GM12878 (cell line): ENCODE results near the gene TNRC18. TPM values are rescaled to one million over a fixed set of nuclear protein-coding genes. Genes with fewer than 3 reads are reported as not detected.

Experiments
- ATAC-seq: fragments of 200-7000 bp; cut with Tn5 transposase; 3 replicates; pipeline ENCODE4 v1.9.1; 2020; ENCODE audit warnings: mild to moderate bottlenecking, moderate library complexity
- BruUV-seq: library from RNA; stranded (reverse); fragments of 400-500 nt; replicated peaks from 2 replicates; lab custom pipeline; 2021; lab: Mats Ljungman, UMichigan
- CTCF ChIA-PET: fragments of 300-600 bp; sonication (Branson Sonifier 250); formaldehyde crosslinking; extraction: SDS; loops from one replicate; lab custom pipeline; 2021; ENCODE audit warnings: inconsistent platforms; lab: Yijun Ruan, JAX
- POLR2A ChIA-PET: fragments of 350-600 bp; formaldehyde crosslinking; extraction: SDS; loops from one replicate; lab custom pipeline; 2021; ENCODE audit warnings: inconsistent platforms; lab: Charles Lee
- RAD21 ChIA-PET: fragments of 300-600 bp; sonication (Branson Sonifier 250); formaldehyde crosslinking; loops from one replicate; lab custom pipeline; 2023; ENCODE audit warnings: antibody characterized with exemption; ENCODE audit not compliant: unreplicated experiment; lab: Charles Lee
- SMC1A ChIA-PET: fragments of 300-600 bp; sonication (Branson Sonifier 250); formaldehyde crosslinking; loops from one replicate; lab custom pipeline; 2023; ENCODE audit not compliant: unreplicated experiment, uncharacterized antibody; lab: Charles Lee
- DNase-seq: peaks from one replicate; pipeline ENCODE4 v3.0.0-alpha.2; 2011; ENCODE audit warnings: low read depth, low spot score
- FAIRE-seq: peaks from 3 replicates; lab custom pipeline; 2011; peaks lifted over from hg19 to GRCh38; lab: Jason Lieb, UNC
- H2AFZ ChIP-seq: 2 replicates; pipeline ENCODE4 v1.6.0; 2011; ENCODE audit warnings: low read depth, low read length, control low read depth; ENCODE audit not compliant: control insufficient read depth
- H3K27ac ChIP-seq: 2 replicates; pipeline ENCODE4 v1.5.1; 2011; ENCODE audit warnings: control low read depth; ENCODE audit not compliant: control insufficient read depth, insufficient read depth
- H3K27me3 ChIP-seq, 2 experiments: replicated peaks in 1 of 2; 2 replicates each; pipeline versions ENCODE4 v1.6.0 to v1.6.1; 2011; ENCODE audit warnings: low read length in 1 of 2; ENCODE audit not compliant: control insufficient read depth in 2 of 2, insufficient read depth in 2 of 2
- H3K36me3 ChIP-seq, 2 experiments: 2 replicates each; pipeline ENCODE4 v1.5.1; 2011; ENCODE audit warnings: low read length in 1 of 2; ENCODE audit not compliant: control insufficient read depth in 2 of 2, insufficient read depth in 2 of 2
- H3K4me1 ChIP-seq: 2 replicates; pipeline ENCODE4 v1.6.1; 2011; ENCODE audit warnings: mild to moderate bottlenecking, low read length, moderate library complexity, mixed read lengths; ENCODE audit not compliant: control insufficient read depth, insufficient read depth
- H3K4me2 ChIP-seq: 2 replicates; pipeline ENCODE4 v1.6.0; 2011; ENCODE audit warnings: control low read depth; ENCODE audit not compliant: control insufficient read depth, insufficient read depth
- H3K4me3 ChIP-seq: fragments of 200-600 bp; sonication (generic); 2 replicates; pipeline ENCODE4 v1.5.1; 2016
- H3K79me2 ChIP-seq: 2 replicates; pipeline ENCODE4 v1.6.0; 2011; ENCODE audit warnings: low read length; ENCODE audit not compliant: control insufficient read depth, insufficient read depth
- H3K9ac ChIP-seq: 2 replicates; pipeline ENCODE4 v1.8.0; 2011; ENCODE audit warnings: low read length, control low read depth, mixed read lengths; ENCODE audit not compliant: control insufficient read depth, insufficient read depth
- H3K9me3 ChIP-seq: replicated peaks from 3 replicates; pipeline ENCODE4 v1.5.1; 2011; ENCODE audit warnings: mild to moderate bottlenecking, low read length; ENCODE audit not compliant: control insufficient read depth, insufficient read depth
- H4K20me1 ChIP-seq: 2 replicates; pipeline ENCODE4 v1.6.0; 2011; ENCODE audit not compliant: control insufficient read depth, insufficient read depth
- ATF7 ChIP-seq: fragments of 450-650 bp; IDR thresholded peaks from 2 replicates; pipeline ENCODE4 v1.6.1; 2016; ENCODE audit warnings: low read depth, mild to moderate bottlenecking
- CREB1 ChIP-seq: IDR thresholded peaks from 2 replicates; pipeline ENCODE4 v1.6.1; 2012; ENCODE audit warnings: low read depth, mild to moderate bottlenecking, inconsistent platforms
- ELK1 ChIP-seq: IDR thresholded peaks from 2 replicates; pipeline ENCODE4 v1.6.1; 2012; ENCODE audit warnings: low read depth, low read length, improper control_type of control experiment
- FOXM1 ChIP-seq: IDR thresholded peaks from 2 replicates; pipeline ENCODE4 v1.6.1; 2012; ENCODE audit warnings: low read depth, mild to moderate bottlenecking, inconsistent platforms, low read length, moderate library complexity
- GABPA ChIP-seq: IDR thresholded peaks from 2 replicates; pipeline ENCODE4 v1.6.1; 2014; ENCODE audit warnings: antibody characterized with exemption, low read depth, mild to moderate bottlenecking, inconsistent platforms
- HCFC1 ChIP-seq: fragments of 150-350 bp; IDR thresholded peaks from 2 replicates; pipeline ENCODE4 v1.6.1; 2014; ENCODE audit warnings: low read length
- JUND ChIP-seq: IDR thresholded peaks from 2 replicates; pipeline ENCODE4 v1.6.1; 2012; ENCODE audit warnings: low read depth, mild to moderate bottlenecking, low read length, improper control_type of control experiment, moderate library complexity
- KAT2A ChIP-seq: conservative IDR thresholded peaks from 2 replicates; pipeline ENCODE4 v1.6.1; 2011; ENCODE audit warnings: low read depth, low read length; ENCODE audit not compliant: control insufficient read depth
- KDM1A ChIP-seq: fragments of 200-600 bp; sonication (generic); IDR thresholded peaks from 2 replicates; pipeline ENCODE4 v1.6.1; 2016; ENCODE audit warnings: borderline replicate concordance
- MTA2 ChIP-seq: fragments of 450-650 bp; IDR thresholded peaks from 2 replicates; pipeline ENCODE4 v1.6.1; 2016; ENCODE audit warnings: low read depth, mild to moderate bottlenecking, moderate library complexity
- MYC ChIP-seq: IDR thresholded peaks from 2 replicates; pipeline ENCODE4 v1.6.1; 2011; ENCODE audit warnings: mild to moderate bottlenecking, low read length, moderate library complexity, inconsistent platforms; ENCODE audit not compliant: insufficient read depth, insufficient replicate concordance, insufficient read length, severe bottlenecking
- NBN ChIP-seq: fragments of 450-650 bp; IDR thresholded peaks from 2 replicates; pipeline ENCODE4 v1.6.1; 2016
- POLR2AphosphoS5 ChIP-seq: IDR thresholded peaks from 2 replicates; pipeline ENCODE4 v1.6.1; 2011; ENCODE audit warnings: mild to moderate bottlenecking, low read length, inconsistent platforms
- SMC3 ChIP-seq: IDR thresholded peaks from 2 replicates; pipeline ENCODE4 v1.6.1; 2011; ENCODE audit warnings: low read length, improper control_type of control experiment, borderline replicate concordance
- SUZ12 ChIP-seq: fragments of 200-600 bp; sonication (generic); IDR thresholded peaks from one replicate; pipeline ENCODE4 v1.6.1; 2018; ENCODE audit warnings: antibody characterized with exemption, mild to moderate bottlenecking; ENCODE audit not compliant: unreplicated experiment
- TCF3 ChIP-seq: IDR thresholded peaks from 2 replicates; pipeline ENCODE4 v1.6.1; 2012; ENCODE audit warnings: low read depth, mild to moderate bottlenecking, low read length, borderline replicate concordance; ENCODE audit not compliant: insufficient read depth
- WGBS: methylation state at CpG from one replicate; pipeline ENCODE4 v1.1.6; 2016; ENCODE audit warnings: low lambda C conversion rate; ENCODE audit not compliant: insufficient replicate concordance, insufficient coverage; ENCODE audit errors: missing lambda C conversion rate; 5-methylcytosine and 5-hydroxymethylcytosine counted together
- in situ Hi-C: fragments of 300-500 bp; cut with MboI; formaldehyde crosslinking; loops from 9 replicates; pipeline ENCODE4 v1.14.3; 2018; ENCODE audit warnings: mixed read lengths
- intact Hi-C: fragments of 100-400 bp; cut with micrococcal nuclease; formaldehyde crosslinking; loops from one replicate; pipeline ENCODE4 v1.14.2; 2022; ENCODE audit not compliant: unreplicated experiment
- polyA plus RNA-seq, 11 experiments: library from polyadenylated mRNA; depleted of rRNA in 4 of 11; unstranded in 6 of 11; stranded (reverse) in 5 of 11; fragments of >200 nt; fragmentation: Nextera tagmentation in 4 of 11; fragmentation: Illumina TruSeq in 1 of 11; extraction: Ambion mirVana in 4 of 11; extraction: Trizol in 1 of 11; gene quantifications; 1 replicate in 1 of 11; 2 replicates in 10 of 11; pipeline versions ENCODE4 v1.2.1 to v1.2.3, GENCODE V29; 2011 to 2016; ENCODE audit warnings: inconsistent platforms in 2 of 11, missing spikeins in 2 of 11, low read depth in 1 of 11
- total RNA-seq, 4 experiments: library from RNA; depleted of rRNA in 3 of 4; stranded (reverse); fragments of >200 nt in 3 of 4; fragmentation: Illumina TruSeq in 1 of 4; extraction: Trizol in 1 of 4; gene quantifications; 2 replicates each; pipeline versions ENCODE4 v1.2.1 to v1.2.3, GENCODE V29; 2013 to 2021
- TF ChIP-seq, protein P1 (sequence below): fragments of 450-650 bp; IDR thresholded peaks from 2 replicates; pipeline ENCODE4 v1.6.1; 2017; ENCODE audit warnings: antibody characterized with exemption, mild to moderate bottlenecking, moderate library complexity
- TF ChIP-seq, protein P2 (sequence below): IDR thresholded peaks from 2 replicates; pipeline ENCODE4 v1.6.1; 2012; ENCODE audit warnings: low read depth, low read length, improper control_type of control experiment
- TF ChIP-seq, protein P3 (sequence below): fragments of 450-650 bp; conservative IDR thresholded peaks from 2 replicates; pipeline ENCODE4 v1.6.1; 2017; ENCODE audit warnings: mild to moderate bottlenecking, moderate library complexity

The TNRC18 gene
- total and polyA plus RNA-seq, 10 of the 15 experiments (the other 5 are each of a cell fraction or from before 2014, with no cell fraction given), result 0.02 to 31.7 (median 5.4) TPM

- ChIA-PET SMC1A (interaction anchor here (1.3 to 1.5 kb wide), 3 partner anchors 12 to 90 kb away, joined by 3 read pairs; no protein-coding TSS in a partner anchor), CTCF (interaction anchor here (1.4 kb wide), 2 partner anchors 66 to 90 kb away, joined by 3 to 5 read pairs; no protein-coding TSS in a partner anchor), RAD21 (interaction anchor here (1.0 to 1.6 kb wide), 2 partner anchors 90 to 98 kb away, joined by 3 to 4 read pairs; no protein-coding TSS in a partner anchor), POLR2A (interaction anchor here (0.6 kb wide), 1 partner anchor 51 kb away, joined by 3 read pairs; no protein-coding TSS in a partner anchor)
- Histone ChIP-seq H2AFZ (no peak overlapping the region), H3K27ac (no peak overlapping the region), H3K4me1 (peaks cover 23% of the 10 kb centered on the region), H3K4me2 (no peak overlapping the region), H3K9me3 (no peaks in the 10 kb centered on the region), H3K79me2 (no peaks in the 10 kb centered on the region), H3K36me3 (peaks cover 0 to 4% of the 10 kb centered on the region in 2 experiments; a peak in 3 of 4 replicates), H3K9ac (no peak overlapping the region), H4K20me1 (no peaks in the 10 kb centered on the region), H3K27me3 (no peaks in the 10 kb centered on the region), H3K4me3 (no peak overlapping the region)
- 100% methylated on average over 3 of the region's 3 CpGs for WGBS
- BruUV-seq, result no TSS peak
- TF ChIP-seq SUZ12, result no peak
- TF ChIP-seq KAT2A, result no peak
- no peak for TF ChIP-seq TCF3
- no peak for TF ChIP-seq JUND
- TF ChIP-seq, protein P1, sequence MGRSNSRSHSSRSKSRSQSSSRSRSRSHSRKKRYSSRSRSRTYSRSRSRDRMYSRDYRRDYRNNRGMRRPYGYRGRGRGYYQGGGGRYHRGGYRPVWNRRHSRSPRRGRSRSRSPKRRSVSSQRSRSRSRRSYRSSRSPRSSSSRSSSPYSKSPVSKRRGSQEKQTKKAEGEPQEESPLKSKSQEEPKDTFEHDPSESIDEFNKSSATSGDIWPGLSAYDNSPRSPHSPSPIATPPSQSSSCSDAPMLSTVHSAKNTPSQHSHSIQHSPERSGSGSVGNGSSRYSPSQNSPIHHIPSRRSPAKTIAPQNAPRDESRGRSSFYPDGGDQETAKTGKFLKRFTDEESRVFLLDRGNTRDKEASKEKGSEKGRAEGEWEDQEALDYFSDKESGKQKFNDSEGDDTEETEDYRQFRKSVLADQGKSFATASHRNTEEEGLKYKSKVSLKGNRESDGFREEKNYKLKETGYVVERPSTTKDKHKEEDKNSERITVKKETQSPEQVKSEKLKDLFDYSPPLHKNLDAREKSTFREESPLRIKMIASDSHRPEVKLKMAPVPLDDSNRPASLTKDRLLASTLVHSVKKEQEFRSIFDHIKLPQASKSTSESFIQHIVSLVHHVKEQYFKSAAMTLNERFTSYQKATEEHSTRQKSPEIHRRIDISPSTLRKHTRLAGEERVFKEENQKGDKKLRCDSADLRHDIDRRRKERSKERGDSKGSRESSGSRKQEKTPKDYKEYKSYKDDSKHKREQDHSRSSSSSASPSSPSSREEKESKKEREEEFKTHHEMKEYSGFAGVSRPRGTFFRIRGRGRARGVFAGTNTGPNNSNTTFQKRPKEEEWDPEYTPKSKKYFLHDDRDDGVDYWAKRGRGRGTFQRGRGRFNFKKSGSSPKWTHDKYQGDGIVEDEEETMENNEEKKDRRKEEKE, result no peak
- TF ChIP-seq, protein P2, sequence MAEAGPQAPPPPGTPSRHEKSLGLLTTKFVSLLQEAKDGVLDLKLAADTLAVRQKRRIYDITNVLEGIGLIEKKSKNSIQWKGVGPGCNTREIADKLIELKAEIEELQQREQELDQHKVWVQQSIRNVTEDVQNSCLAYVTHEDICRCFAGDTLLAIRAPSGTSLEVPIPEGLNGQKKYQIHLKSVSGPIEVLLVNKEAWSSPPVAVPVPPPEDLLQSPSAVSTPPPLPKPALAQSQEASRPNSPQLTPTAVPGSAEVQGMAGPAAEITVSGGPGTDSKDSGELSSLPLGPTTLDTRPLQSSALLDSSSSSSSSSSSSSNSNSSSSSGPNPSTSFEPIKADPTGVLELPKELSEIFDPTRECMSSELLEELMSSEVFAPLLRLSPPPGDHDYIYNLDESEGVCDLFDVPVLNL, result no peak
- TF ChIP-seq MYC, result no peak
- TF ChIP-seq ATF7, result no peak
- TF ChIP-seq NBN, result no peak
- no peak for TF ChIP-seq KDM1A
- TF ChIP-seq CREB1, result no peak
- no peak for TF ChIP-seq MTA2
- no peak for TF ChIP-seq SMC3
- TF ChIP-seq, protein P3, sequence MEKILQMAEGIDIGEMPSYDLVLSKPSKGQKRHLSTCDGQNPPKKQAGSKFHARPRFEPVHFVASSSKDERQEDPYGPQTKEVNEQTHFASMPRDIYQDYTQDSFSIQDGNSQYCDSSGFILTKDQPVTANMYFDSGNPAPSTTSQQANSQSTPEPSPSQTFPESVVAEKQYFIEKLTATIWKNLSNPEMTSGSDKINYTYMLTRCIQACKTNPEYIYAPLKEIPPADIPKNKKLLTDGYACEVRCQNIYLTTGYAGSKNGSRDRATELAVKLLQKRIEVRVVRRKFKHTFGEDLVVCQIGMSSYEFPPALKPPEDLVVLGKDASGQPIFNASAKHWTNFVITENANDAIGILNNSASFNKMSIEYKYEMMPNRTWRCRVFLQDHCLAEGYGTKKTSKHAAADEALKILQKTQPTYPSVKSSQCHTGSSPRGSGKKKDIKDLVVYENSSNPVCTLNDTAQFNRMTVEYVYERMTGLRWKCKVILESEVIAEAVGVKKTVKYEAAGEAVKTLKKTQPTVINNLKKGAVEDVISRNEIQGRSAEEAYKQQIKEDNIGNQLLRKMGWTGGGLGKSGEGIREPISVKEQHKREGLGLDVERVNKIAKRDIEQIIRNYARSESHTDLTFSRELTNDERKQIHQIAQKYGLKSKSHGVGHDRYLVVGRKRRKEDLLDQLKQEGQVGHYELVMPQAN, result no peak
- no peak for TF ChIP-seq FOXM1
- TF ChIP-seq HCFC1, result no peak
- no peak for TF ChIP-seq GABPA
- TF ChIP-seq ELK1, result no peak
- no peak for TF ChIP-seq POLR2AphosphoS5
- in situ Hi-C loops (no loop called here), intact Hi-C loops (loop anchor here (5.0 kb wide), 1 partner anchor 98 kb away; no protein-coding TSS in a partner anchor)
- no peak for FAIRE-seq
- ATAC-seq, result no peak
- DNase-seq, result no peak
Observed at GRCh38 chr7:5330288-5330687, 93.3 kb downstream of the TNRC18 start.
